BJ (cell line): ENCODE data around the gene RAB27A. TPM values are rescaled to one million over a fixed set of nuclear protein-coding genes. Genes with fewer than 3 reads are reported as not detected.

Source experiments
- CTCF ChIA-PET: fragments of 350-600 bp; formaldehyde crosslinking; extraction: SDS; loops from one replicate; lab custom pipeline; 2021; ENCODE audit warnings: antibody characterized with exemption, inconsistent platforms; lab: Yijun Ruan, JAX
- POLR2A ChIA-PET: fragments of 300-600 bp; sonication (Branson Sonifier 250); formaldehyde crosslinking; extraction: SDS; loops from one replicate; lab custom pipeline; 2021; ENCODE audit warnings: antibody characterized with exemption; lab: Charles Lee
- DNase-seq: peaks from one replicate; pipeline ENCODE4 v3.0.0-alpha.2; 2011; ENCODE audit warnings: low read depth
- H3K27me3 ChIP-seq: 2 replicates; pipeline ENCODE4 v1.6.0; 2011; ENCODE audit warnings: low read length; ENCODE audit not compliant: control insufficient read depth, insufficient read depth
- H3K36me3 ChIP-seq: 2 replicates; pipeline ENCODE4 v1.5.1; 2011; ENCODE audit warnings: low read length; ENCODE audit not compliant: control insufficient read depth, insufficient read depth
- H3K4me3 ChIP-seq: 2 replicates; pipeline ENCODE4 v1.5.1; 2011; ENCODE audit warnings: low read depth, mild to moderate bottlenecking, control low read depth, low read length
- CTCF ChIP-seq: IDR thresholded peaks from 2 replicates; pipeline ENCODE4 v1.5.1; 2011; ENCODE audit warnings: low read depth, mild to moderate bottlenecking, control low read depth, inconsistent platforms, low read length, moderate library complexity; ENCODE audit not compliant: insufficient read depth
- polyA plus RNA-seq: library from polyadenylated mRNA; depleted of rRNA; stranded (reverse); fragments of >200 nt; gene quantifications from 2 replicates; pipeline ENCODE4 v1.2.3, GENCODE V29; 2011

The RAB27A gene
- polyA plus RNA-seq, 1 experiment, result 12.1 TPM

- DNase-seq, result no peak
- TF ChIP-seq CTCF, result no peak
- Histone ChIP-seq H3K27me3 (no peaks in the 10 kb centered on the region), H3K36me3 (no peaks in the 10 kb centered on the region), H3K4me3 (no peak overlapping the region)
- ChIA-PET POLR2A (no interaction called here), CTCF (interaction anchor here (1.5 kb wide), 1 partner anchor 49 kb away, joined by 4 read pairs; no protein-coding TSS in a partner anchor)
These were observed 19.3 kb downstream of the RAB27A start for GRCh38 chr15:55270291-55270690.

- ChIA-PET POLR2A (interaction anchor here (0.7 kb wide), 1 partner anchor 24 kb away, joined by 4 read pairs; no protein-coding TSS in a partner anchor), CTCF (interaction anchor here (0.8 to 2.1 kb wide), 2 partner anchors 9 to 31 kb away, joined by 3 to 4 read pairs; no protein-coding TSS in a partner anchor)
These were observed 21.4 kb downstream of the RAB27A start for GRCh38 chr15:55268176-55268695.

GRCh38 chr15:55267401-55268175 lies 22.0 kb downstream of the RAB27A start:
- Histone ChIP-seq H3K36me3 (no peaks in the 10 kb centered on the region), H3K4me3 (no peak overlapping the region), H3K27me3 (no peaks in the 10 kb centered on the region)
- TF ChIP-seq CTCF, result no peak
- ChIA-PET POLR2A (interaction anchor here (0.7 kb wide), 1 partner anchor 24 kb away, joined by 4 read pairs; no protein-coding TSS in a partner anchor), CTCF (interaction anchor here (1.0 to 2.1 kb wide), 2 partner anchors 10 to 56 kb away, joined by 3 to 4 read pairs; no protein-coding TSS in a partner anchor)
- no peak for DNase-seq

More at GRCh38 chr15:55268176-55268695, 21.4 kb downstream of the RAB27A start:
- no peaks in the 10 kb centered on the region for H3K36me3 ChIP-seq
- TF ChIP-seq CTCF, result no peak
- H3K4me3 ChIP-seq, result no peak overlapping the region
- DNase-seq, result no peak
- no peaks in the 10 kb centered on the region for H3K27me3 ChIP-seq

GRCh38 chr15:55266547-55266946 lies 23.1 kb downstream of the RAB27A start:
- Histone ChIP-seq H3K27me3 (no peaks in the 10 kb centered on the region), H3K36me3 (no peaks in the 10 kb centered on the region), H3K4me3 (no peak overlapping the region)
- TF ChIP-seq CTCF, result no peak
- ChIA-PET POLR2A (no interaction called here), CTCF (interaction anchor here (2.1 kb wide), 1 partner anchor 11 kb away, joined by 4 read pairs; no protein-coding TSS in a partner anchor)
- DNase-seq, result no peak

- CTCF ChIA-PET, result interaction anchor here (1.6 kb wide), 1 partner anchor 30 kb away, joined by 4 read pairs; no protein-coding TSS in a partner anchor
- H3K4me3 ChIP-seq, result no peak overlapping the region
- POLR2A ChIA-PET, result no interaction called here
These were observed 29.0 kb downstream of the RAB27A start for GRCh38 chr15:55260562-55261131.

More at GRCh38 chr15:55260562-55261131, 29.0 kb downstream of the RAB27A start:
- Histone ChIP-seq H3K27me3 (no peaks in the 10 kb centered on the region), H3K36me3 (no peaks in the 10 kb centered on the region)
- no peak for DNase-seq
- no peak for TF ChIP-seq CTCF
